Fibroblast of skin of left biceps (primary cell): ENCODE results near the gene LRWD1.
"Not testable (repeated sequence)": the region's sequence is repeated elsewhere in the genome, so short reads cannot be mapped to it uniquely, and the experiment has no call there.

Source experiments
- DNase-seq, 2 experiments: peaks; one replicate each; pipeline ENCODE4 v3.0.0-alpha.2; 2013; ENCODE audit warnings: low read depth in 2 of 2

LRWD1 gene

DNA sequence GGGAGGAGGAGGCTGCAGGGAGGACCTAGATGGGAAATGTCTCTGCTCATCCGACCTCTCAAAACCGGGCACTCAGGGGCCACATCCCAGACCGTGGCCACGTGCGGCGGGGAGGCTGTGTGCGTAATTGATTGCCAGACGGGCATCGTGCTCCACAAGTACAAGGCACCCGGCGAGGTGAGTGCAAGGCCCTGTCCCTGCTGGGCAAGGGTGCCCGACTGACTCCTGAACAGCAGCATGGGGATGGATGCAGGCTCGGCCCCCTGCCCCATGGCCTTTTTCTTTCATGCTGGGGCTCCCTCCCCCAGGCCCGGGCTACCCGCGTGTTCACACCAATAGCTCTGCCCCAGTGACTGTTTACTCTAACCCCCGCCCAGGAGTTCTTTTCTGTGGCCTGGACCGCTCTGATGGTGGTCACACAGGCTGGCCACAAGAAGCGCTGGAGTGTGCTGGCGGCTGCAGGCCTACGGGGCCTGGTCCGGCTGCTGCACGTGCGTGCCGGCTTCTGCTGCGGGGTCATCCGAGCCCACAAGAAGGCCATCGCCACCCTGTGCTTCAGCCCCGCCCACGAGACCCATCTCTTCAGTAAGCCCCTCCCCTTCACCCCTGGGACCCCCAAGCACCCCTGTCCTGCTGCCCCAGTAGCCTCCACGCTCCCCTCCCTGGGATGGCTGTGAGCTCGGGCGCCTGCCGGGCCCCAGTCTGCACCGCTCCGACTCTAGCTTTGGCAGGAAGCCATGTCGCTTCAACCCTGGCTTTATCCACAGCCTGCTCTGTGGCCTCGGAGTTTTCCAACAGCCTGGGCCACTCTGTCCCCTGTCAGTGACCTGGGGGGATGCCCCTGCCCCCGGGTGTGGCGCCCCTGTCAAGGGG lies 3.9 kb downstream of the LRWD1 start:
- no peak for DNase-seq

DNA sequence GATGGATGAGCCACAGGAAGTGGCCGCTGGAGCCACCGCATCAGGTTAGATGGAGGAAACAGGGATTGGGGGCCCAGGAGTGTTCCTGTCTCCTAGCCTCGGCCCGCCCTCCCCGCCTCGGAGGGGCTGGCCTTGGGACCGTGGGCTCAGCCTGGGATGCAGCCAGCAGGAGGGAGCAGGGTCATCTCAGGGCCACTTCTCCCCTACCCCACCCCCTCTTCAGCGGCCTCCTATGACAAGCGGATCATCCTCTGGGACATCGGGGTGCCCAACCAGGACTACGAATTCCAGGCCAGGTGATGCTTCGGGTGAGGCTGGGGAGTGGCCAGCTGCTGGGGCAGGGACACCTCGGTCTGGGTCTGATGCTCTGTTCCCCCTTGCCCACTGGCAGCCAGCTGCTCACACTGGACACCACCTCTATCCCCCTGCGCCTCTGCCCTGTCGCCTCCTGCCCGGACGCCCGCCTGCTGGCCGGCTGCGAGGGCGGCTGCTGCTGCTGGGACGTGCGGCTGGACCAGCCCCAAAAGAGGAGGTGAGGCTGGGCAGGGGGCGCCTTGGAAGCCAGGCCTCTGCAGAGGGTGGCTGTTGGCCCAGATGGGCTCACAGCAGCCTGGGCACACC lies 4.7 kb downstream of the LRWD1 start:
- no peak for DNase-seq

DNA sequence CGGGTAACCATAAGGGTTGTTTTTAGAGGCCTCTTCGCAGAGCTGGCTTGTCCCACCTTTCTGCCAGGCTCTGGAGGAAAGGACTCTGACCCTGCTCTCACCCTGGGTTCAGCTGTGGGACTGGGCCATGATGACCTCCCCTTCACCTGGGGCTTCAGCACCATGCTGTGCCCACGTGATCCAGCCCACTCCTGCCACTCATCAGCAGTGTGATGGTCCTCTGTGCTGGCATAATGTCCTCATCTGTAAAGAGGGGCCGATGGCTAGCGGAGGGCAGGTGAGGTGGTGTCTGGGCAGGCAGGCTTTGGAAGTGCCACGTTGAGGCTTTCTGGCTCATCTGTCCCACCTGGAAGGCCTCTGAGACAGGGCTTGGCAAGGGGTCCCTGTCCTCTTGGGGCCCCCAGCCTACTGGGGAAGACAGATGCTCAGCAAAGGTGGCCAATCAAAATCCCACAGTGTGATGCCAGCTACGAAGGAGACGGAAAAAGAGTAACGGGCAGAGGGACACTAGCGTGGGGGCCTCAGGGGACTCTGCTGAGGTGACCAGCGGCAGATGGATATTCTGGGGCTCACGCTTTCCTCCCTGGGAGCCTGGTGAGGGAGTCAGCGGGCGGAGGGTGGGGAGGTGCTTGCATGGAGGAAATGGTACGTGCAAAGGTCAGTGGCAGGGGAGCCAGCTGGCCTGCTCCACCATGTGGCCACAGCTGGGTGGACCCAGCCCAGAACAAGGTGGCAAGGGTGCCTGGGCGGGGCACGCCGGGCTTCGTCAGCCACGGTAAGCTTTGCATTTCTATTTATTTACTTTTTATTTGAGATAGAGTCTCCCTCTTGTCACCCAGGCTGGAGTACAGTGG lies 5.4 kb downstream of the LRWD1 start:
- no peak for DNase-seq

DNA sequence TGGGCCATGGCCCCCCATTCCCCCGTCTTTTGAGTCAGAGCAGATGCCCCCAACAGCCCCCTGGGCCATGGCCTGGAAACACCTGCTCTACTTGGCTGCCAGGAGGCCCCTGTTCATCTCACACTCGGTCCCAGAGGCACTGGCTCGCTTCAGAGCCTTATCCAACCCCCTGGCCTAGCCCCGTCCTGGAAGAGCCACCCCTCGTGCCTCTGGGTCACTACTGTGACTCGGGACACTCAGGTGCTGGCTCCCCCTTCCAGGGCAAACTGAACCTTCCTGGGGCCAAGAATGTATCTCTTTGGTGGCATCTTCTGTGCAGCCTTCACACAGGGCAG lies 7.0 kb downstream of the LRWD1 start:
- no peak for DNase-seq

DNA sequence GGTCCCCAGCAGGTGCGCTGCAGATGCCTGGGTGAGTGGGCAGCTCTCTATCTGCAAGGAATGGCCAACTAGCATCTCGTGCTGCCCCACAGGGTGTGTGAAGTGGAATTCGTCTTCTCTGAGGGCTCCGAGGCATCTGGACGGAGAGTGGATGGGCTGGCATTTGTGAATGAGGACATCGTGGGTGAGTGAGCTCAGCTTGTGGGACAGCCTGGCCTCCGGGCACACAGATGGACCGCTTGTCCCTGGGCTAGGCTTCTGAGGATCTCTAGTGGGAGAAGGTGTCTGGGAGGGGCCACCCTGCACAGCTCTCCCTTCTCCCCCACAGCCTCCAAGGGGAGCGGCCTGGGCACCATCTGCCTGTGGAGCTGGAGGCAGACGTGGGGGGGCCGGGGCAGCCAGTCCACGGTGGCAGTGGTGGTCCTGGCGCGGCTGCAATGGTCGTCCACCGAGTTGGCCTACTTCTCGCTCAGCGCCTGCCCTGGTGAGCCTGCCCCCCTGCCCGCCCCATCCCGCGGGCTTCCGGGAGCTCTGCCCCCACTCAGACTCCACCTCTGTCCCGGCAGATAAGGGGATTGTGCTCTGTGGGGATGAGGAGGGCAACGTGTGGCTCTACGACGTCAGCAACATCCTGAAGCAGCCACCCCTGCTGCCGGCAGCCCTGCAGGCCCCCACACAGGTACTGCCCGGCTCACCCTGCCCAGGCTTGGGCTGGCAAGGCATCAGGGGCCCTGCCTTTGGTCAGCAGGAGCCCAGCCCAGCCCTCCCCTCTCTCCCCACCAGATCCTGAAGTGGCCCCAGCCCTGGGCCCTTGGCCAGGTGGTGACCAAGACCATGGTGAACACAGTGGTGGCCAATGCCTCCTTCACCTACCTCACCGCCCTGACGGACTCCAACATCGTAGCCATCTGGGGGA lies 7.6 kb downstream of the LRWD1 start:
- DNase-seq, result no peak

DNA sequence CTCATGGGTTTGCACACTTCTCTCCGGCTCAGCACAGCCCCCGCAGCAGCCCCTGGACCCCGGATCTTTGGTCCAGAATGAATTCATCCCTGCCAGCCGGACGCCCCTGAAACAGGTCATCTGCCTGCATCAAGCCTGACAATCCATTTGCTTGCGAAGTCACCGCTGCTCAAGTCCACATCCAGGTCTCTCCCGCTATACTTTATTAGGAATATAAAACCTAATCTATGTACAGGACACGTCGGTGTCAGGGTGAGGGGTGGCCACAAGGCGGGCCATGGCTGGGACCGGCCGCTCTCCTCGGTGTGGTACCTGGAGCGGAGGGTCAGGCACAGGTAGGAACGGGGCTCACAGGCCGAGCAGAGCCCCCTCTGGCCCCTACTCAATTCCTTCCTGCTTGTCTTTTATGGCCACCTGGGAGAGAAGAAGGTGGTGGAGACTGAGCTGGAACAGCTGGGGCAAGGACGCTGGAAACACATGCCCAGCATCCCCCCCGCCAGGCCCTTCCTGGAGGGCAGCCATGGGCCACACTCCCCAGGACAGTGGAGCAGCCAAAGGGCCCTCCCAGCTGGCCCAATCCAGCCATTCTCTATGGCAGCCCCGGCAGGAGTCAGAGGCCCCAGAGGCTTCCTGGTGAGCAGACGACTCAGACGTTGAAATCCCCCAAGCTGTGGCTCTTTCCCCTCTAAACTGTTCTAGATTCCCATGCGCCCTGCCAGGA lies 8.6 kb downstream of the LRWD1 start:
- DNase-seq, result no peak

DNA sequence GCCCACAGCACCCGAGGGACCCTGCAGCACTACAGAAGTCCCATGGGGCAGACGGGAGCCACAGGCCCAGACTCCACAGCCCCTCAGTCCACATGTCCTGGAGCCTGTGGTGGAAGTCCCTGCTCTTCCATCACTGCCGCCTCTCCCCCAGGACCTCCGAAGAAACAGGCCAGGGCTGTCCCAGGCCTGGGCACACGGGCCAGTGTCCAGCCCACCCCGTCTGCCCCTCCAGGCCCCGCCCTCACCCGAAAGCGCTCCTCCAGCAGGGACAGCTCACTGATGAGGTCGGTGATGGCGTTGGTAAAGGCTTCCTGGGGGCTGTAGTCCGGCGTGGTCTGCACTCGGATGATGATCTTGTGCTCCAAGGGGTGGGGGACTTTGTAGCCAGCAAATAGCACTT lies 9.3 kb downstream of the LRWD1 start:
- DNase-seq, result not testable (repeated sequence)

DNA sequence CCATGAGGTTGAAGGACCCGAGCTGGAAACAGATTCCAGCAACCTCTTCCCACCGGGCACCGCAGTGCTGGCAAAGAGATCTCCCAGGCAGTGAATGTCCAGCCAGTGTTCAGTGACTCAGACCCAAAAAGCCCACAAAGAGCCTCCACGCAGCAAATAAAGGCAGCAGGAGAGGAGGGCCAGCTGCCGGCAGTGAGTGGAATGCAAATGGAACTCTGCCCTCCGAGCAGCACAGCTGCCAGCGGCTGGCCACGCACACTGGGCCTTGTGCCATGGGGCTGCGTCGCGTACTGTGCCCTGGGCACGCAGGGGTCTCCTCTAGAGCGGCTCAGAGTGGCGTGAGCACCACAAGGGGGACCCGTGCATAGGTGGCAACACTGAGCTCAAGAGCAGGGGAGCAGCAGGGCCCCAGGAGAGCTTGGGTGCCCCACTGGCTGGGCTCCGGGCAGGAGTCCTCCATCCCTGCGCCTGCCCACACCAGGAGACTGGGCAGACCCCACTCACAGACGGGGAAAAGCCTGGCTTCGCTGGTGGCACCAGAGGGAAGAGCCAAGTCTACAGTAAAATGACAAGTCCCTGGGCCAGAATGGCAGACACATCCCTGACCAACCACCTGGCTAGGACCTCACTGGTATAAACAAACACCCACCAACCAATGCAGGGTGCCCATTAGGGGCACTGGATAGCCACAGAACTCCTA lies 10.1 kb downstream of the LRWD1 start:
- DNase-seq, result not testable (repeated sequence)

DNA sequence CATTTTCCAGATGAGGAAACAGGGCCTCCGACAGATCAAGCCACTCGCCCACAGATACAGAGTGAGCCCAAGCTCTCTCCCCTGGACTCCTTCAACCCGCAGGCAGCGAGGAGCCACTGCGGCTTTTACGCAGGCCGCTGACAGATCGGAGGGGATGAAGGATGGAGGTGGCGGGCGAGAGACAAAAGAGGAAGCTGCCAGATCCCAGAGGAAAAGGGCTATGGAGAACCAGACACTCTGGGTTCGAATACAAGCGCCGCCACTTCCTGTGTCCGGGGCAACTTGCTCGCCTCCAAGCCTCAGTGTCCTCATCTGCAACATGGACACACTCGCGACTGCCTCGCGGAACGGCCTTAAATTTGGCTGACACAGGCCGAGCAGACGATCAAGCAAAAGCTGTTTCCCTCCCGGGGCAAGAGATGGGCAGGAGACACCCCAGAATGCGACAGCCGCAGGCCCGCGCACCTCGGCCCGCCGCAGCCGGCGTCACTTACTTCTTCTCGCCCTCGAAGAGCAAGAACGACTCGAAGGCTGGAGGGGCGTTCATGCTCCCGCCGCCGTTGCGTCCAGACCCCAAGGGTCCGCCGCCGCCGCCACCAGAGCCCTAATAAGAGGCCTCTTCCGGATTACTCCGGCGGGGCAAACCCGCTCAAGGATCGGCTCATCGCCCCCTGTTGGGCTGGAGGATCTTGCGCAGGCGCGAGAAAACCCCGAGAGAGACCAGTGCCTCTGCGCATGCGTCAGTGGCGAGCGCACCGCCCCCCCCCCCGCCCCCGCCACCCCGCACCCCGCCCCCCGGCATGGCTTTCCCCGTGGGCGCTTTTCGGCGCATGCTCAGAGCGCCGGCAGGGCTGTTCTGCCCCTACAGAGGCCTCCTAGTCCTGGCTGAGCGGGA lies 13.8 kb downstream of the LRWD1 start, which contains the start of gene POLR2J:
Gene POLR2J, minus strand, starts transcription at position 609 of the 895 bp plus-strand sequence. Its CDS starts 62 bp downstream, at position 547.
- DNase-seq, result peak; percentile 35 to 48

DNA sequence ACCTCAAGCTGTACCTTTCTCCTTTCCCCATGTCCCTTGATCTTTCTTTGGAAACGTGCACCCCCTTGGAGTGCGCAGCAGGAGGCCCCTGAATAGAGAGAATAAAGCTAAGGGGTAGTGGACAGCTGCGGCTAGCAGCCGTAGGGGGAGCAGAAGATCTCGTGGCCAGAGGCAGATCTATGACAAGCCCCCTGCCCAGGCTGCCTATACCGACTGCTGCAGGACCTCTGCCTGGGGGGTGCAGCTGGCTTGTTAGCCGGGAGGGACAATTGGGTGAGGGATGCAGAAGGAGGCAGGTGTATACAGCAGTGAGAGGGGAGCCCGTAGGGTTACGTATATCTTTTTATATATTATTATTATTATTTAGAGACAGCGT lies 14.4 kb downstream of the LRWD1 start:
- DNase-seq, result not testable (repeated sequence)

DNA sequence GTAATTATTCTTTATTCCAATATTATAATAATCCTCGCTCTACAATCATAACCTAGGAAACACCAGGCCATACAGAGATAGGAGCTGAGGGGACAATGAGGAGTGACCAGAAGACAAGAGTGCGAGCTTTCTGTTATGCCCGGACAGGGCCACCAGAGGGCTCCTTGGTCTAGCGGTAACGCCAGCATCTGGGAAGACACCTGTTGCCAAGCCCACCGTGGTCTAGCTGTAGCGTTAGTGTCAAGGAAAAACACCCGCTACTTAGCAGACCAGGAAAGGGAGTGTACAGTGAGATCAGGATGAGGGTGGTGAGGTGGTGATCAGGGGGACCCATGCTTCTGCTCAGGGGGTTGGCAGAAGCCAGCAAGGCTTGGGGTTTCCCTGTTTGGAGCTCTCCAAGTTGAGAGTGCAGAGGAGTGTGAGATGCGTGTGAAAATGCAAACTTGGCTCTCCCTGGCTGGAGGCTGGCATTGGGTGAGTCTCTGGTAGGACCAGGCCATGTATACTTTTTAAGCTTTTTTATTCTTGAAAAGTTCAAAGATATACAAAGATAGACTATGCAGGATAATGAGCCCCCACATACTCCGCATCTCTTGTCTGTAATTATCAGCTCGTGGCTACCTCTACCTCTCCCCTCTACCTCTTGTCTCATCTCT lies 15.3 kb downstream of the LRWD1 start:
- not testable (repeated sequence) for DNase-seq

DNA sequence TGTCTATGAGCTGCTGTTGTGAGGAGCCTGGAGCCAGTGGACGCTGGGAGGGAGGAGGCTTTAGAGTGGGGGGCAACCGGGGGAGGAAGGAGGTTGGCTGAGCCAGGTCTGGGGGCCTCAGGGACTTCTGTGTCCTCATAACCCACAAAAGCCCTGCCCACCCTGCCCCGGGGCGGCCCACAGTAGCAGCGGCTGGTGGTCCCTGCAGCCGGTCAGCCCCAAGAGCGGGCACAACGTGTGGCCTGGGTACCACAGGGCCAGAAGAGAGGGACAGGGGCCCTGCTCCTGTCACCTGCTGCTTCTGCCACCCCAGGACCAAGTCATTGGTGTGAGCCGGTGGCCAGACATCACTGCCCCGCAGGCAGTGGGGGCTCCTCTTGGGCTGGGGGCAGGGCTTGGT lies 17.2 kb downstream of the LRWD1 start:
- DNase-seq, result not testable (repeated sequence)

DNA sequence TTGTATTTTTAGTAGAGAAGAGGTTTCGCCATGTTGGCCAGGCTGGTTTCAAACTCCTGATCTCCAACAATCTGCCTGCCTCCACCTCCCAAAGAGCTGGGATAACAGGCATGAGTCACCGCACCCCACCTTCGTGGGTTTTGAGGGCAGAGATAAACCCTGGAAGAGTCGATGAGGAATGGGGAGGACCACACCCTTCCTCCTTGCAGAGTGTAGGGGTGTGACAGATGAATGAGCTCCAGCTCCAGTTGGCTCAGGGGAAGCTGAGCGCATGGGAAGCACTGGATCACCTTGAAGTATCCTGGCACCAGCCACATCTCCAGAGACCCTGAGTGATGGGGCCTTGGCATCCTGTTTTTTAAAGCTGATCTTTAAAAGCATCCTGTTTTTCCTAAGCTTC lies 19.5 kb downstream of the LRWD1 start:
- DNase-seq, result not testable (repeated sequence)

DNA sequence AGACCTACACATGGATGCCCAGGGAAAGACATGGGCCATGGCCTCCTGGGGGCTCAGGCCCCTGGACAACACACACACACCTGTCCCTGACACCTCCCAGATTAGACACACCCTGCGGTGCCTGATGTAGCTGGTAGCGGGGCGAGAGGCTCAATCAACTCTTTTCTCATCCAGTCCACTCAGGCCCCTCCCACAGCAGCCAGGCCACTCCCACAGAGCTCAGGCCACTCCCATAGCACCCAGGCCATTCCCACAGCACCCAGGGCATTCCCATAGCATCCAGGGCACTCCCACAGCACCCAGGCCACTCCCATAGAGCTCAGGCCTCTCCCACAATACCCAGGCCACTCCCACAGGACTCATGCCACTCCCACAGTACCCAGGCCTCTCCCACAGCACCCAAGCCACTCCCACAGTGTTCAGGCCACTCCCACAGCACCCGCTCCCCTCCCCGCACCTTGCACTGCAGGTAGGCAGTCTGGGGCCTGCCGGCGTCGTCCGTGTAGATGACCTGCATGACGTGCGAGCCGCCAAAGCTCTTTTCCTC lies 25.8 kb downstream of the LRWD1 start:
- DNase-seq, result not testable (repeated sequence)

DNA sequence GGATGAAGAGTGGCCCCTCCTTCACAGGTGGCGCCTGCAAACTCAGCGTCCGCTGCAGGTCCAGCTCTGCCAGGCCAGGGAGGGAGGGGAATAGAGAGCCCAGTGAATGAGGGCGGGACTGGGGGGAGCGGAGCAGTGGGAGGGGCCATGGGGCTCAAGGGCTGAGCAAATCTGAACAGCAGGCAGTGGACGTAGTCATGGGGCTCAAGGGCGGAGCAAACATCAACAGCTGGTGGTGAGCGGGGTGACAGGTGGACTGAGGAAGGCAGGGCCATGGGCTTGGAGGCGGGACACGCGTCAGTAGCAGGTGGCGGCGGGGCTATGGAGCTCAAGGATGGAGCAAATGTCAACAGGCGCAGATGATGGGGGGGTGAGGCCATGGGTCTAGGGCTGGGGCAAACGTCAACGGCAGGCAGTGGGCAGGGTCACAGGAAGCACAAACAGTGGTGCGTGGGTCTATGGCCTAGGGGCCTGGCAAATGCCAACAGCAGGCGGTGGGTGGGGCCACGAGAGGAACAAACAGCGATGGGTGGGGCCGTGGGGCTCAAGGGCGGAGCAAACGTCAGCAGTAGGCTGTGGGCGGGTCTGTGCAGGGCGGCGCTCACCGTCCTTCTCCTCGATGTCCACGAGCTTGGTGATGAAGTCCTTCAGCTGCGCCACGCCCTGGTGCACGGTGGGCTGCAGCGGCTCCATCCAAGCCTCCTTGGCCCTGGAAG lies 28.6 kb downstream of the LRWD1 start:
- not testable (repeated sequence) for DNase-seq

DNA sequence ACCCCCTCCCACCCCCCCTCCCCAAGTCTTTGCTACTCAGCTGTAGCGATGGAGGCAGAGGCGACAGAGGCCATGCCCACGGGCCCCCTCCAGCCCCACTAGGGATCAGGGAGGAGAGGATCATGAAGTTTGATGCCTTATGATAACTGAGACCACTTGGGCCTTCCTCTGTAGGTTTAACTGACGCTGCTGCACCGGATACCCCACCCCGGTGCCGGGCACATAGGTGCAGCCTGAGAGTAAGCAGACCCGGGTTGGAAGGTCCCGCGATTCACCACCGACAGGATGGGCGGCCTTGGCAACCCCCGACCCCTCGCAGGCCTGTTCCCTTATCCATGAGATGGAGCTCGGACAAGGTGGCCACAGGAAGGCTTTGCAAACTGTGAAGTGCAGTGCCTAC lies 29.2 kb downstream of the LRWD1 start:
- not testable (repeated sequence) for DNase-seq

DNA sequence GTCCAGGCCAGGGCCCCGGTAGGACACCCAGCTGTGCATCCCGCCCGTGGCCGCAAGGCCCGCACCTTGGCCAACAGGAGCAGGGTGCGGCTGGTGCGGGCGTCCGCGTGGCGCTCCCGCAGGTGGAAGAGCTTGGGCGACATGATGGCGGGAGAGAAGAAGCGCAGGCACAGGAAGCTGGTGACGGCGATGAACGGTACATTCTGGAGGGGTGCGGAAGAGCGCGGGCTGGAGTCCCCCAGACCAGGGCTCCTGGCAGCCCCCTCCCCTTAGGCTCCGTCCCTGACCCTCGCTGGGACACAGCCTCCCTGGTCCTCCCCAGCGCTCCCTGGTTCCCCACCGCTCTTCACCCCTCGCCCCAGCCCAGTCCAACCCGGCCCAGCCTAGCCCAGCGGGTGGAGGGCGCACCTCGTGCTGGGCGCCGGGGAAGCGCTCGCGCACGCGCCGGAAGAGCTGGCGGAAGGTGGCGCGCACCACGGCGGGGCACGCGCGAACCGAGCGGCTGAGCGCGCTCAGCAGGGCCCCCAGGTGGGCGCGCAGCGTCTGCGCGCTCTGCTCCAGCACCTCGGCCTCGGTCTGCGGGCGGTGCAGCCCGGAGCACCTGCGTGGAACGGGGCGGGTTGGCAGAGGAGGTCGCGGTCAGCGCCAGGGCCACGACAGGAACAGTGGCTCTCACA lies 29.8 kb downstream of the LRWD1 start:
- not testable (repeated sequence) for DNase-seq
